Neuronal stem cell (in vitro differentiated cells): ENCODE data around the gene SLC7A11.

Experiments used
- DNase-seq: peaks from one replicate; pipeline ENCODE4 v3.0.0-alpha.2; 2013; ENCODE audit warnings: low spot score
- H2AFZ ChIP-seq: one replicate; pipeline ENCODE4 v1.6.1; 2013; ENCODE audit warnings: mild to moderate bottlenecking, low read length, inconsistent platforms
- H2AK5ac ChIP-seq: 2 replicates; pipeline ENCODE4 v1.6.1; 2013; ENCODE audit warnings: low read depth, mild to moderate bottlenecking, inconsistent platforms, low read length, moderate library complexity, mixed read lengths
- H2BK120ac ChIP-seq: 2 replicates; pipeline ENCODE4 v1.6.1; 2013; ENCODE audit warnings: low read depth, mild to moderate bottlenecking, inconsistent platforms, low read length, moderate library complexity, mixed read lengths
- H2BK12ac ChIP-seq: one replicate; pipeline ENCODE4 v1.6.1; 2013; ENCODE audit warnings: low read length, inconsistent platforms
- H2BK15ac ChIP-seq: 2 replicates; pipeline ENCODE4 v1.6.1; 2013; ENCODE audit warnings: mild to moderate bottlenecking, low read length, inconsistent platforms, mixed read lengths
- H2BK5ac ChIP-seq: one replicate; pipeline ENCODE4 v1.6.1; 2013; ENCODE audit warnings: inconsistent platforms, mild to moderate bottlenecking, low read length, moderate library complexity
- H3K14ac ChIP-seq: one replicate; pipeline ENCODE4 v1.6.1; 2013; ENCODE audit warnings: low read length, inconsistent platforms
- H3K18ac ChIP-seq: 2 replicates; pipeline ENCODE4 v1.6.1; 2013; ENCODE audit warnings: low read length, inconsistent platforms
- H3K23ac ChIP-seq: 2 replicates; pipeline ENCODE4 v1.6.1; 2013; ENCODE audit warnings: low read depth, mild to moderate bottlenecking, mixed read lengths, low read length, inconsistent platforms; ENCODE audit not compliant: poor library complexity
- H3K27ac ChIP-seq: replicated peaks from 3 replicates; pipeline ENCODE4 v1.5.1; 2013; ENCODE audit warnings: low read length, inconsistent platforms
- H3K27me3 ChIP-seq, 3 experiments: 2 replicates each; pipeline ENCODE4 v1.6.1; 2013; ENCODE audit warnings: low read length in 3 of 3, mild to moderate bottlenecking in 2 of 3, inconsistent platforms in 1 of 3, low read depth in 1 of 3, mixed read lengths in 1 of 3, moderate library complexity in 1 of 3; ENCODE audit not compliant: control insufficient read depth in 3 of 3, insufficient read depth in 3 of 3
- H3K36me3 ChIP-seq, 2 donors: replicated peaks in 1 of 2; 2 replicates each; pipeline ENCODE4 v1.6.1; 2013; ENCODE audit warnings: low read length in 2 of 2; ENCODE audit not compliant: control insufficient read depth in 2 of 2, insufficient read depth in 2 of 2
- H3K4ac ChIP-seq: 2 replicates; pipeline ENCODE4 v1.6.1; 2013; ENCODE audit warnings: inconsistent platforms, mild to moderate bottlenecking, low read length, moderate library complexity
- H3K4me1 ChIP-seq, 2 donors: 1 replicate in 1 of 2; 2 replicates in 1 of 2; pipeline ENCODE4 v1.6.1; 2013; ENCODE audit warnings: low read length in 2 of 2, low read depth in 1 of 2; ENCODE audit not compliant: control insufficient read depth in 2 of 2, insufficient read depth in 1 of 2
- H3K4me2 ChIP-seq: one replicate; pipeline ENCODE4 v1.6.1; 2013; ENCODE audit warnings: mild to moderate bottlenecking, low read length, inconsistent platforms; ENCODE audit not compliant: insufficient read depth, poor library complexity, severe bottlenecking
- H3K4me3 ChIP-seq, 2 donors: 2 replicates each; pipeline ENCODE4 v1.5.1; 2013; ENCODE audit warnings: low read length in 2 of 2, mild to moderate bottlenecking in 2 of 2, inconsistent platforms in 1 of 2, moderate library complexity in 1 of 2
- H3K79me1 ChIP-seq: one replicate; pipeline ENCODE4 v1.6.1; 2013; ENCODE audit warnings: low read depth, mild to moderate bottlenecking, inconsistent platforms, low read length, moderate library complexity
- H3K9ac ChIP-seq: one replicate; pipeline ENCODE4 v1.6.1; 2013; ENCODE audit warnings: mild to moderate bottlenecking, low read depth, low read length, inconsistent platforms; ENCODE audit not compliant: poor library complexity
- H3K9me3 ChIP-seq, 2 donors: replicated peaks in 1 of 2; 2 replicates each; pipeline versions ENCODE3 to v1.6.1; 2013; ENCODE audit warnings: low read length in 2 of 2, mild to moderate bottlenecking in 2 of 2, inconsistent platforms in 1 of 2, low read depth in 1 of 2, mixed read lengths in 1 of 2, moderate library complexity in 1 of 2; ENCODE audit not compliant: control insufficient read depth in 2 of 2, insufficient read depth in 1 of 2
- H4K8ac ChIP-seq: one replicate; pipeline ENCODE4 v1.6.1; 2013; ENCODE audit warnings: low read depth, mild to moderate bottlenecking, inconsistent platforms, low read length, moderate library complexity
- H4K91ac ChIP-seq: one replicate; pipeline ENCODE4 v1.6.1; 2013; ENCODE audit warnings: low read length, low read depth, mild to moderate bottlenecking, inconsistent platforms; ENCODE audit not compliant: poor library complexity
- WGBS, 2 donors: extraction: QIAGEN DNeasy Blood & Tissue Kit; methylation state at CpG; one replicate each; pipeline ENCODE4 v1.1.7; 2013; ENCODE audit warnings: missing lambda C conversion rate in 2 of 2, mixed read lengths in 1 of 2; ENCODE audit not compliant: insufficient read length in 2 of 2, insufficient replicate concordance in 1 of 2; ENCODE audit errors: extremely low coverage in 2 of 2; 5-methylcytosine and 5-hydroxymethylcytosine counted together

The SLC7A11 gene

GRCh38 chr4:138140879-138141278 lies 101.3 kb downstream of the SLC7A11 start:
- no peak overlapping the region for H2BK120ac ChIP-seq
- no peak overlapping the region for H3K23ac ChIP-seq
- DNase-seq, result no peak
- H3K4me1 ChIP-seq, result no peaks in the 10 kb centered on the region
- no peaks in the 10 kb centered on the region for H3K36me3 ChIP-seq
- no peaks in the 10 kb centered on the region for H3K27me3 ChIP-seq
- H3K14ac ChIP-seq, result no peak overlapping the region
- H3K4me2 ChIP-seq, result no peak overlapping the region
- H3K9me3 ChIP-seq, result no peaks in the 10 kb centered on the region
- no peak overlapping the region for H3K9ac ChIP-seq
- H4K91ac ChIP-seq, result no peak overlapping the region
- no peak overlapping the region for H2AK5ac ChIP-seq
- H2BK5ac ChIP-seq, result no peak overlapping the region
- H3K18ac ChIP-seq, result no peak overlapping the region
- H4K8ac ChIP-seq, result no peak overlapping the region
- no peak overlapping the region for H3K4ac ChIP-seq
- no peak overlapping the region for H3K27ac ChIP-seq
- H2AFZ ChIP-seq, result no peak overlapping the region
- H3K4me3 ChIP-seq, result no peak overlapping the region
- no peak overlapping the region for H2BK15ac ChIP-seq
- no peak overlapping the region for H2BK12ac ChIP-seq
- no peaks in the 10 kb centered on the region for H3K79me1 ChIP-seq

GRCh38 chr4:138138774-138139173 lies 103.4 kb downstream of the SLC7A11 start:
- Histone ChIP-seq H4K8ac (no peak overlapping the region), H3K27ac (no peak overlapping the region), H3K9ac (no peak overlapping the region), H3K18ac (no peak overlapping the region), H3K23ac (no peak overlapping the region), H2BK12ac (no peak overlapping the region), H3K4me3 (no peak overlapping the region), H3K4ac (no peak overlapping the region), H3K9me3 (no peaks in the 10 kb centered on the region), H3K14ac (no peak overlapping the region), H2AK5ac (no peak overlapping the region), H3K4me1 (no peaks in the 10 kb centered on the region), H3K36me3 (no peaks in the 10 kb centered on the region), H2BK15ac (no peak overlapping the region), H4K91ac (no peak overlapping the region), H3K27me3 (no peaks in the 10 kb centered on the region), H2BK5ac (no peak overlapping the region), H2AFZ (no peak overlapping the region), H3K4me2 (no peak overlapping the region), H3K79me1 (no peaks in the 10 kb centered on the region), H2BK120ac (no peak overlapping the region)
- no CpG with 5 or more reads among the region's 2 CpGs for WGBS, 2 donors
- no peak for DNase-seq

GRCh38 chr4:138135610-138136009 lies 106.5 kb downstream of the SLC7A11 start:
- Histone ChIP-seq H3K4ac (no peak overlapping the region), H3K23ac (no peak overlapping the region), H3K27me3 (no peaks in the 10 kb centered on the region), H2AFZ (no peak overlapping the region), H2AK5ac (no peak overlapping the region), H3K9me3 (no peaks in the 10 kb centered on the region), H3K4me2 (no peak overlapping the region), H3K18ac (no peak overlapping the region), H2BK12ac (no peak overlapping the region), H3K27ac (no peak overlapping the region), H4K8ac (no peak overlapping the region), H4K91ac (no peak overlapping the region), H3K36me3 (no peaks in the 10 kb centered on the region), H3K9ac (no peak overlapping the region), H2BK5ac (no peak overlapping the region), H2BK120ac (no peak overlapping the region), H3K79me1 (no peaks in the 10 kb centered on the region), H2BK15ac (no peak overlapping the region), H3K4me3 (no peak overlapping the region), H3K14ac (no peak overlapping the region), H3K4me1 (no peaks in the 10 kb centered on the region)
- no CpG with 5 or more reads among the region's 2 CpGs for WGBS, 2 donors
- DNase-seq, result no peak

GRCh38 chr4:138118270-138118669 lies 123.9 kb downstream of the SLC7A11 start:
- Histone ChIP-seq H2BK5ac (no peak overlapping the region), H3K4me3 (no peak overlapping the region), H3K9me3 (no peaks in the 10 kb centered on the region), H2AFZ (no peak overlapping the region), H3K23ac (no peak overlapping the region), H2AK5ac (no peak overlapping the region), H3K14ac (no peak overlapping the region), H2BK120ac (no peak overlapping the region), H3K4me1 (no peaks in the 10 kb centered on the region), H3K18ac (no peak overlapping the region), H3K27me3 (no peaks in the 10 kb centered on the region), H3K27ac (no peak overlapping the region), H3K9ac (no peak overlapping the region), H3K36me3 (no peaks in the 10 kb centered on the region), H2BK12ac (no peak overlapping the region), H2BK15ac (no peak overlapping the region), H4K91ac (no peak overlapping the region), H3K79me1 (no peaks in the 10 kb centered on the region), H3K4ac (no peak overlapping the region), H4K8ac (no peak overlapping the region), H3K4me2 (no peak overlapping the region)
- no CpG with 5 or more reads among the region's 1 CpG for WGBS, 2 donors
- no peak for DNase-seq
